Omental fat pad (tissue), 4 donors: ENCODE measurements around the gene MEF2B. TPM values are rescaled to one million over a fixed set of nuclear protein-coding genes. Genes with fewer than 3 reads are reported as not detected.

Experiments used
- ATAC-seq: fragments of 150-250 bp; one replicate; pipeline ENCODE4 v1.9.1; 2016; ENCODE audit warnings: mild to moderate bottlenecking, moderate library complexity; ENCODE audit not compliant: low FRiP score
- DNase-seq: peaks from one replicate; pipeline ENCODE4 v3.0.0-alpha.2; 2019; ENCODE audit warnings: low spot score
- total RNA-seq, 4 donors: library from RNA; depleted of rRNA; stranded (reverse); fragments of >200 nt; gene quantifications; one replicate each; pipeline ENCODE4 v1.1.0, GENCODE V29; 2016
- TF ChIP-seq, protein P1 (sequence below), 3 donors: fragments of 450-650 bp; IDR thresholded peaks; one replicate each; pipeline ENCODE4 v1.5.1; 2016 to 2017; ENCODE audit warnings: antibody characterized with exemption in 3 of 3, mild to moderate bottlenecking in 3 of 3, moderate library complexity in 2 of 3

Gene MEF2B
- total RNA-seq, 4 donors from 2014 or later: 0.28 TPM; not detected in 3

DNA sequence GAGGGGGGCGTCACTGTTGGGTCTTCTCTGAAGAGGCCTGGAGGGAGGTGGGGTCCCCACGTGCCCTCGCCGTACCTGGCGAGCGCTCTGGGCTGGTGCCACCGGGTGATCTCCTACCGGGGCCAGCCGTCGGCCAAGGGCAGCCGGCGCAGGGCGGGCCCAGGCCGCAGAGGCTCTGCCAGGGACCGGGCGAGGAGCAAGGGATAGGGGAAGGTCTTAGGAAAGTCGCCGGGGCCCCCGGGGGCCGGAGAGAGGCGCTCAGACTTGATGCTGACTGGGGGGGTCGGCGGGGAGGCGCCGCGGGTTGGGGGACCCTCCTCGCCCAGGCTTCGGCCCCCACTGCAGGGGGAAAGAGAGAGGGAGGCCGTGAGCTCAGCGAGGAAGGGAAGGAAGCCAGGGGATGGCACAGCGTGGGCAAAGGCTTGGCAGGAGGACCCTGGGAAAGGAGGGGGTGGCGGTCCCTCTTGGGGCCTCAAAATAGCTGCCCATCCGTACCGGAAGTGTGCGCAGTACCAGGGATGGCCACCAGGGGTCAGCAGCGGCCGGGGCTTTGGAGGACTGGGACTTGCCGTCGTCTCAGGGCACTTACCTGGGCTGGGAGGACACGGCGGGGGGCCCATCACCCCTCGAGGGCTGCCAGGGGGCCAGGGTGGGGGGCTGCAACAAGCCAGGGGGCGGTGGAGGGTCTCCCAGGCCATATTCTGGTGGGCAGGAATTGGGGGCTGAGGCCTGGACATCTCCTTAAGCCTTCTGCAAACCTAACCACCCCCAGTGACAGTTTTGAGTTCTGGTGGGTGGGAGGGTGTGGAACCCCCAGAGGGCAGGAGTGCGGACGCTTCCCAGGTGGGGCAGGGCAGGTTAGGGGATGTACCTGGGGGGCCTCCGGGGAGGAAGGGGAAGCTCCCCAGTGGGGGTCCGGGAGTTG is 24.1 kb downstream of the MEF2B start:
- TF ChIP-seq, protein P1, sequence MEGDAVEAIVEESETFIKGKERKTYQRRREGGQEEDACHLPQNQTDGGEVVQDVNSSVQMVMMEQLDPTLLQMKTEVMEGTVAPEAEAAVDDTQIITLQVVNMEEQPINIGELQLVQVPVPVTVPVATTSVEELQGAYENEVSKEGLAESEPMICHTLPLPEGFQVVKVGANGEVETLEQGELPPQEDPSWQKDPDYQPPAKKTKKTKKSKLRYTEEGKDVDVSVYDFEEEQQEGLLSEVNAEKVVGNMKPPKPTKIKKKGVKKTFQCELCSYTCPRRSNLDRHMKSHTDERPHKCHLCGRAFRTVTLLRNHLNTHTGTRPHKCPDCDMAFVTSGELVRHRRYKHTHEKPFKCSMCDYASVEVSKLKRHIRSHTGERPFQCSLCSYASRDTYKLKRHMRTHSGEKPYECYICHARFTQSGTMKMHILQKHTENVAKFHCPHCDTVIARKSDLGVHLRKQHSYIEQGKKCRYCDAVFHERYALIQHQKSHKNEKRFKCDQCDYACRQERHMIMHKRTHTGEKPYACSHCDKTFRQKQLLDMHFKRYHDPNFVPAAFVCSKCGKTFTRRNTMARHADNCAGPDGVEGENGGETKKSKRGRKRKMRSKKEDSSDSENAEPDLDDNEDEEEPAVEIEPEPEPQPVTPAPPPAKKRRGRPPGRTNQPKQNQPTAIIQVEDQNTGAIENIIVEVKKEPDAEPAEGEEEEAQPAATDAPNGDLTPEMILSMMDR (IDR thresholded peaks at IDR 0.05): peak in 2 of 3 donors; percentile 65 to 75
- DNase-seq (peak; percentile 91), ATAC-seq (peak; percentile 76)

GRCh38 chr19:19145281-19145680 is 24.8 kb downstream of the MEF2B start:
- TF ChIP-seq, protein P1 (IDR thresholded peaks at IDR 0.05): no peak
- DNase-seq (no peak), ATAC-seq (no peak)

DNA sequence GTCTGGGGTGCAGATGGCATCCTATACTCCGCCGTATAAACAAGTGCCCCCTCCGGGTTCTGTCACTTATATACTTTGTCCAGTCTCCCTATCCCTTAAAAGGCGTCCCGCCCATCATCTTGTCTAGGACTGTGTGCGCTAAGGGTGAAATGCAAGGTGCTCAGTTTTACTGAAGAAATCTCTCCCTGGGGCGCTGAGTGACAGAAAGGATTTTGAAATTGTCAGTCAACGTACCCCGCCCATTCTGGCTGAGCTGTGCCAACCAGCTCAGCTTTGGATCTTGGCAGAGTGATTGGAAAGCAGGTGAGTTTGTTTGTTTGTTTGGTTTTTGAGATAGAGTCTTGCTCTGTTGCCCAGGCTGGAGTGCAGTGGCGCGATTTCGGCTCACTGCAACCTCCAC is 27.7 kb downstream of the MEF2B start:
- TF ChIP-seq, protein P1 (IDR thresholded peaks at IDR 0.05): no peak
- DNase-seq (no peak), ATAC-seq (no peak)

GRCh38 chr19:19140476-19140875 is 29.6 kb downstream of the MEF2B start:
- DNase-seq (no peak), ATAC-seq (no peak)
- TF ChIP-seq, protein P1 (IDR thresholded peaks at IDR 0.05): no peak

DNA sequence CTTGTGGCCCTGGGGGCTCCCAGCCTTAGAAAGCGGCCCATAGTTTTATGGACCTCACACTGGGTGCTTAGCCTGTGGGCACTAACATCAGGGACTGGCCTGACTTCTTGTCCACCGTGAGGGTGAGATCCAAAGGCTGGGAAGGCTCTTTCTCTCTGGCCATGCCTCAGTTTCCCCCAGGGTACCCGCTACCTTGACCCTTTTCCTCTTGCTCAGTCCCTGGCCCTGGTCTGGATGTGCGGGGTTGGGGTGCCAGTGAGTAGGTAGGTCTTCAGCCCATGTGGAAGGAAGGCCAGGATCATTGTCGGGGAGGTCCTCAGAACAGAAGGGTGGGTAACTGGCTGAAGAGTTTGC is 30.2 kb downstream of the MEF2B start:
- TF ChIP-seq, protein P1 (IDR thresholded peaks at IDR 0.05): no peak
- DNase-seq (no peak), ATAC-seq (no peak)

DNA sequence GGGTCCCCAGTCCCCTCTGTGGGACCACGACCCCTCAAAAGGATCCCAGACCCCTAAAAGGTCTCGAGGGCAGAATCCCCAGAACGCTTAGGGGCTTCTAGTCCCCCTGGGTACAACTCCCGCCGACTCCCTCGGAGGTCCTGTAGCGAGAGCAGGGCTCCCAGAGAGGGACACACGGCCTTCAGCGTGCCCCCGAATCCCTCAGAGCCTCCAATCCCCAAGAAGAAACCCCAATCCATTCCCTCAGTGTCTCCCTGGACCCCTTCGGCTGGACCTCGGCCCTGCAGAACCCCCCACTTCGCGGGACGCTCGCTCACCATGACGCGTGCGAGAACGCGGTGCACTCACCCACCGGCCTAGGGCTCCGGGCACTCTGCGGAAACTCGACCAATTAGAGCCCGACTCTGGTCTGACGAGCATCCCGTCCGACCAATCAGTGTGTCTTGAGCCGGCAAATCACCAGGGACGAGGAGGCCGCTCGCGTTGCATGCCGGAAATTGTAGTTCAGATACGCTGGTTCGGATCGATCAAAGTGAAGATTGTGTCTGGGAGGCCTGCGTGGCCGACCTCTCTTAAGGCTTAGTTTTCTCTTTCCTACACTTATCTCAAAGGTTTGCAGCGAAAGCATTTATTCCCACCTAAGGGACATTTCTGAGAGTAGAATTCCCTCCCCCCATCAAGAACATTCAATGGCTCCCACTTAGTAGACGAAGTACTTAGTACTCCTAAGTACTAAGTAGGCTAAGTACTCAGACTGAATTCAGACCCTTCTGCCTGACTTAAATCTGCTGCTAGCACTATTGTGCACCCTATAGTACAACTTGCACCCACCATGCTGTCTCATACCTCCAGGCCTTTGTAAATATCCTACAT is 31.7 kb downstream of the MEF2B start, which contains the start of gene TMEM161A:
Gene TMEM161A, minus strand, starts transcription at position 370 of the 873 bp plus-strand sequence. Its CDS starts 50 bp downstream, at position 320.
- TF ChIP-seq, protein P1 (IDR thresholded peaks at IDR 0.05): no peak
- ATAC-seq (peak; percentile 98), DNase-seq (peak; percentile 92)
